GM12878 (cell line): ENCODE results near the gene FOXRED2. TPM values are rescaled to one million over a fixed set of nuclear protein-coding genes. Genes with fewer than 3 reads are reported as not detected.

ENCODE experiments used
- BHLHE40 ChIP-seq, 2 experiments: fragments of 450-650 bp in 1 of 2; IDR thresholded peaks; 2 replicates each; pipeline ENCODE4 v1.6.1; 2011 to 2017; ENCODE audit warnings: low read depth in 2 of 2, borderline replicate concordance in 1 of 2, improper control_type of control experiment in 1 of 2, low read length in 1 of 2, mild to moderate bottlenecking in 1 of 2
- CEBPB ChIP-seq, 2 experiments: fragments of 150-350 bp in 1 of 2; IDR thresholded peaks; 2 replicates each; pipeline ENCODE4 v1.6.1; 2012 to 2014; ENCODE audit warnings: low read depth in 2 of 2, low read length in 2 of 2, borderline replicate concordance in 1 of 2, inconsistent platforms in 1 of 2
- CHD2 ChIP-seq: IDR thresholded peaks from 2 replicates; pipeline ENCODE4 v1.6.1; 2011; ENCODE audit warnings: low read depth, low read length, improper control_type of control experiment, borderline replicate concordance
- CREB1 ChIP-seq: IDR thresholded peaks from 2 replicates; pipeline ENCODE4 v1.6.1; 2012; ENCODE audit warnings: low read depth, mild to moderate bottlenecking, inconsistent platforms
- EED ChIP-seq: sonication (generic); IDR thresholded peaks from 2 replicates; pipeline ENCODE4 v1.6.1; 2016; ENCODE audit warnings: antibody characterized with exemption, low read depth
- GABPA ChIP-seq: IDR thresholded peaks from 2 replicates; pipeline ENCODE4 v1.6.1; 2014; ENCODE audit warnings: antibody characterized with exemption, low read depth, mild to moderate bottlenecking, inconsistent platforms
- GATAD2B ChIP-seq: fragments of 450-650 bp; conservative IDR thresholded peaks from 2 replicates; pipeline ENCODE4 v1.6.1; 2017; ENCODE audit warnings: low read depth, mild to moderate bottlenecking, moderate library complexity
- NFIC ChIP-seq: IDR thresholded peaks from 2 replicates; pipeline ENCODE4 v1.6.1; 2012; ENCODE audit warnings: low read depth, mild to moderate bottlenecking, inconsistent platforms, low read length, moderate library complexity
- PAX8 ChIP-seq: fragments of 450-650 bp; IDR thresholded peaks from 2 replicates; pipeline ENCODE4 v1.6.1; 2017; ENCODE audit warnings: mild to moderate bottlenecking, moderate library complexity
- POU2F2 ChIP-seq: IDR thresholded peaks from 3 replicates; pipeline ENCODE4 v1.6.1; 2011; ENCODE audit warnings: low read depth, mild to moderate bottlenecking, low read length, borderline replicate concordance
- RAD21 ChIP-seq: IDR thresholded peaks from 2 replicates; pipeline ENCODE4 v1.6.1; 2011; ENCODE audit warnings: mild to moderate bottlenecking, low read depth, low read length, moderate library complexity; ENCODE audit not compliant: insufficient read depth
- RCOR1 ChIP-seq: conservative IDR thresholded peaks from 2 replicates; pipeline ENCODE4 v1.6.1; 2012; ENCODE audit warnings: low read depth, low read length, improper control_type of control experiment
- RUNX3 ChIP-seq: IDR thresholded peaks from 2 replicates; pipeline ENCODE4 v1.6.1; 2012; ENCODE audit warnings: low read length, inconsistent platforms
- SIN3A ChIP-seq: IDR thresholded peaks from 2 replicates; pipeline ENCODE4 v1.6.1; 2012; ENCODE audit warnings: low read depth, low read length, improper control_type of control experiment
- SRF ChIP-seq, 2 experiments: IDR thresholded peaks; 2 replicates each; pipeline ENCODE4 v1.6.1; 2011; ENCODE audit warnings: low read depth in 2 of 2, low read length in 2 of 2, mild to moderate bottlenecking in 1 of 2, moderate library complexity in 1 of 2
- STAT3 ChIP-seq: IDR thresholded peaks from 2 replicates; pipeline ENCODE4 v1.6.1; 2011; ENCODE audit warnings: low read depth, low read length, improper control_type of control experiment
- polyA plus RNA-seq, 11 experiments: library from polyadenylated mRNA; depleted of rRNA in 4 of 11; unstranded in 6 of 11; stranded (reverse) in 5 of 11; fragments of >200 nt; fragmentation: Nextera tagmentation in 4 of 11; fragmentation: Illumina TruSeq in 1 of 11; extraction: Ambion mirVana in 4 of 11; extraction: Trizol in 1 of 11; gene quantifications; 1 replicate in 1 of 11; 2 replicates in 10 of 11; pipeline versions ENCODE4 v1.2.1 to v1.2.3, GENCODE V29; 2011 to 2016; ENCODE audit warnings: inconsistent platforms in 2 of 11, missing spikeins in 2 of 11, low read depth in 1 of 11
- total RNA-seq, 4 experiments: library from RNA; depleted of rRNA in 3 of 4; stranded (reverse); fragments of >200 nt in 3 of 4; fragmentation: Illumina TruSeq in 1 of 4; extraction: Trizol in 1 of 4; gene quantifications; 2 replicates each; pipeline versions ENCODE4 v1.2.1 to v1.2.3, GENCODE V29; 2013 to 2021
- TF ChIP-seq, protein P1 (sequence below): fragments of 450-650 bp; IDR thresholded peaks from 2 replicates; pipeline ENCODE4 v1.6.1; 2016; ENCODE audit warnings: mild to moderate bottlenecking
- TF ChIP-seq, protein P2 (sequence below): IDR thresholded peaks from 2 replicates; pipeline ENCODE4 v1.6.1; 2012; ENCODE audit warnings: low read depth, low read length, improper control_type of control experiment
- TF ChIP-seq, protein P3 (sequence below): fragments of 450-650 bp; IDR thresholded peaks from 2 replicates; pipeline ENCODE4 v1.6.1; 2017; ENCODE audit warnings: antibody characterized with exemption, mild to moderate bottlenecking, moderate library complexity
- TF ChIP-seq, protein P4 (sequence below): IDR thresholded peaks from 2 replicates; pipeline ENCODE4 v1.6.1; 2012; ENCODE audit warnings: improper control_type of control experiment, low read depth, low read length; ENCODE audit not compliant: insufficient replicate concordance

Gene FOXRED2
- total and polyA plus RNA-seq, 10 of the 15 experiments (the other 5 are each of a cell fraction or from before 2014, with no cell fraction given): 1.8 to 28.8 (median 7.6) TPM

DNA sequence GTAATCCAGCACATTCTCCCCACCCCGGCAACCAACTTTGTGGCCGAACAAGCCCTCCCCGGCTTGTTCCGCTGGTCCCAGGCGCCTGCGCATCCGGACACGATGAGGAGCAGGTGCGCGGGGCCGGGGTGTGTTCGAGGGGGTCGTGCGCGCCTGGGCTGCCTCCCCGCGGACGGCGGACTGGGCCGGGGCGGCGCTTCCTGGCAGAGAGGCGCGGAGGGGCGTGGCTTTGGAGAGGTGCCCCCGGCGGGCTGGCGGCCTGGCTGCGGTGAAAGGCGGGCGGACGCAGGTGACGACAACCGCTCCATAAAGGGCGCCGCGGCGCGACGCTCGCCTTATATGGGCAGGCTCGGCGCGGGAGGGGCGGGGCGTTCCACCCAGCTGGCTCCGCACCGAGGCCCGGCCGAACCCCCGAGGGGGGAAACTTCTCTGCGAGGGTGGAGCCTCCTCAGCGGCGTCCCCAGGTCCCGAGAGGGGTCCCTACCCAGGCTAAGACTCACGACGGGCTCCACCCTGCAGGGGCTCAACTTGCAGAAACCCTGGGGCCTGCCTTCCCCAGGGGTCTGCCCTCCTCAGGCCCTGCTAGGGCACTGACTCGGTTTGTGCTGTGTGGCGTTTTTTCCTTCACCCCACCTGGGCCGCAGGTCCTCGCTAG is 51.8 kb downstream of the FOXRED2 start (continued):
- TF ChIP-seq, protein P1, sequence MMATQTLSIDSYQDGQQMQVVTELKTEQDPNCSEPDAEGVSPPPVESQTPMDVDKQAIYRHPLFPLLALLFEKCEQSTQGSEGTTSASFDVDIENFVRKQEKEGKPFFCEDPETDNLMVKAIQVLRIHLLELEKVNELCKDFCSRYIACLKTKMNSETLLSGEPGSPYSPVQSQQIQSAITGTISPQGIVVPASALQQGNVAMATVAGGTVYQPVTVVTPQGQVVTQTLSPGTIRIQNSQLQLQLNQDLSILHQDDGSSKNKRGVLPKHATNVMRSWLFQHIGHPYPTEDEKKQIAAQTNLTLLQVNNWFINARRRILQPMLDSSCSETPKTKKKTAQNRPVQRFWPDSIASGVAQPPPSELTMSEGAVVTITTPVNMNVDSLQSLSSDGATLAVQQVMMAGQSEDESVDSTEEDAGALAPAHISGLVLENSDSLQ: peak; percentile 40; the same call in 1 of the 2 replicates
- TF ChIP-seq PAX8: no peak
- no peak; the same call in 1 of the 2 replicates for TF ChIP-seq RCOR1
- no peak for TF ChIP-seq POU2F2
- 0 out of 2 replicates have a peak, but pooled peaks have one; percentile 25 for TF ChIP-seq CHD2
- peak; percentile 7 to 85; a peak in 2 of 4 replicates for TF ChIP-seq BHLHE40 (IDR thresholded peaks at IDR 0.05; ENCODE audit: borderline replicate concordance in 1 of 2, low read depth in 2 of 2, low read length in 1 of 2)
- TF ChIP-seq, protein P2, sequence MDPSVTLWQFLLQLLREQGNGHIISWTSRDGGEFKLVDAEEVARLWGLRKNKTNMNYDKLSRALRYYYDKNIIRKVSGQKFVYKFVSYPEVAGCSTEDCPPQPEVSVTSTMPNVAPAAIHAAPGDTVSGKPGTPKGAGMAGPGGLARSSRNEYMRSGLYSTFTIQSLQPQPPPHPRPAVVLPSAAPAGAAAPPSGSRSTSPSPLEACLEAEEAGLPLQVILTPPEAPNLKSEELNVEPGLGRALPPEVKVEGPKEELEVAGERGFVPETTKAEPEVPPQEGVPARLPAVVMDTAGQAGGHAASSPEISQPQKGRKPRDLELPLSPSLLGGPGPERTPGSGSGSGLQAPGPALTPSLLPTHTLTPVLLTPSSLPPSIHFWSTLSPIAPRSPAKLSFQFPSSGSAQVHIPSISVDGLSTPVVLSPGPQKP: peak; percentile 91
- TF ChIP-seq CREB1: peak; percentile 67; the same call in 1 of the 2 replicates
- no peak for TF ChIP-seq CEBPB (IDR thresholded peaks at IDR 0.05; ENCODE audit: borderline replicate concordance in 1 of 2, low read depth in 2 of 2, low read length in 2 of 2)
- peak; percentile 54; the same call in 1 of the 2 replicates for TF ChIP-seq EED
- TF ChIP-seq, protein P3, sequence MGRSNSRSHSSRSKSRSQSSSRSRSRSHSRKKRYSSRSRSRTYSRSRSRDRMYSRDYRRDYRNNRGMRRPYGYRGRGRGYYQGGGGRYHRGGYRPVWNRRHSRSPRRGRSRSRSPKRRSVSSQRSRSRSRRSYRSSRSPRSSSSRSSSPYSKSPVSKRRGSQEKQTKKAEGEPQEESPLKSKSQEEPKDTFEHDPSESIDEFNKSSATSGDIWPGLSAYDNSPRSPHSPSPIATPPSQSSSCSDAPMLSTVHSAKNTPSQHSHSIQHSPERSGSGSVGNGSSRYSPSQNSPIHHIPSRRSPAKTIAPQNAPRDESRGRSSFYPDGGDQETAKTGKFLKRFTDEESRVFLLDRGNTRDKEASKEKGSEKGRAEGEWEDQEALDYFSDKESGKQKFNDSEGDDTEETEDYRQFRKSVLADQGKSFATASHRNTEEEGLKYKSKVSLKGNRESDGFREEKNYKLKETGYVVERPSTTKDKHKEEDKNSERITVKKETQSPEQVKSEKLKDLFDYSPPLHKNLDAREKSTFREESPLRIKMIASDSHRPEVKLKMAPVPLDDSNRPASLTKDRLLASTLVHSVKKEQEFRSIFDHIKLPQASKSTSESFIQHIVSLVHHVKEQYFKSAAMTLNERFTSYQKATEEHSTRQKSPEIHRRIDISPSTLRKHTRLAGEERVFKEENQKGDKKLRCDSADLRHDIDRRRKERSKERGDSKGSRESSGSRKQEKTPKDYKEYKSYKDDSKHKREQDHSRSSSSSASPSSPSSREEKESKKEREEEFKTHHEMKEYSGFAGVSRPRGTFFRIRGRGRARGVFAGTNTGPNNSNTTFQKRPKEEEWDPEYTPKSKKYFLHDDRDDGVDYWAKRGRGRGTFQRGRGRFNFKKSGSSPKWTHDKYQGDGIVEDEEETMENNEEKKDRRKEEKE: no peak
- TF ChIP-seq, protein P4, sequence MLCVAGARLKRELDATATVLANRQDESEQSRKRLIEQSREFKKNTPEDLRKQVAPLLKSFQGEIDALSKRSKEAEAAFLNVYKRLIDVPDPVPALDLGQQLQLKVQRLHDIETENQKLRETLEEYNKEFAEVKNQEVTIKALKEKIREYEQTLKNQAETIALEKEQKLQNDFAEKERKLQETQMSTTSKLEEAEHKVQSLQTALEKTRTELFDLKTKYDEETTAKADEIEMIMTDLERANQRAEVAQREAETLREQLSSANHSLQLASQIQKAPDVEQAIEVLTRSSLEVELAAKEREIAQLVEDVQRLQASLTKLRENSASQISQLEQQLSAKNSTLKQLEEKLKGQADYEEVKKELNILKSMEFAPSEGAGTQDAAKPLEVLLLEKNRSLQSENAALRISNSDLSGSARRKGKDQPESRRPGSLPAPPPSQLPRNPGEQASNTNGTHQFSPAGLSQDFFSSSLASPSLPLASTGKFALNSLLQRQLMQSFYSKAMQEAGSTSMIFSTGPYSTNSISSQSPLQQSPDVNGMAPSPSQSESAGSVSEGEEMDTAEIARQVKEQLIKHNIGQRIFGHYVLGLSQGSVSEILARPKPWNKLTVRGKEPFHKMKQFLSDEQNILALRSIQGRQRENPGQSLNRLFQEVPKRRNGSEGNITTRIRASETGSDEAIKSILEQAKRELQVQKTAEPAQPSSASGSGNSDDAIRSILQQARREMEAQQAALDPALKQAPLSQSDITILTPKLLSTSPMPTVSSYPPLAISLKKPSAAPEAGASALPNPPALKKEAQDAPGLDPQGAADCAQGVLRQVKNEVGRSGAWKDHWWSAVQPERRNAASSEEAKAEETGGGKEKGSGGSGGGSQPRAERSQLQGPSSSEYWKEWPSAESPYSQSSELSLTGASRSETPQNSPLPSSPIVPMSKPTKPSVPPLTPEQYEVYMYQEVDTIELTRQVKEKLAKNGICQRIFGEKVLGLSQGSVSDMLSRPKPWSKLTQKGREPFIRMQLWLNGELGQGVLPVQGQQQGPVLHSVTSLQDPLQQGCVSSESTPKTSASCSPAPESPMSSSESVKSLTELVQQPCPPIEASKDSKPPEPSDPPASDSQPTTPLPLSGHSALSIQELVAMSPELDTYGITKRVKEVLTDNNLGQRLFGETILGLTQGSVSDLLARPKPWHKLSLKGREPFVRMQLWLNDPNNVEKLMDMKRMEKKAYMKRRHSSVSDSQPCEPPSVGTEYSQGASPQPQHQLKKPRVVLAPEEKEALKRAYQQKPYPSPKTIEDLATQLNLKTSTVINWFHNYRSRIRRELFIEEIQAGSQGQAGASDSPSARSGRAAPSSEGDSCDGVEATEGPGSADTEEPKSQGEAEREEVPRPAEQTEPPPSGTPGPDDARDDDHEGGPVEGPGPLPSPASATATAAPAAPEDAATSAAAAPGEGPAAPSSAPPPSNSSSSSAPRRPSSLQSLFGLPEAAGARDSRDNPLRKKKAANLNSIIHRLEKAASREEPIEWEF: no peak
- no peak for TF ChIP-seq NFIC
- no peak for TF ChIP-seq STAT3
- TF ChIP-seq RUNX3: peak; percentile 54
- peak; percentile 99 for TF ChIP-seq SRF (IDR thresholded peaks at IDR 0.05; ENCODE audit: low read depth in 2 of 2, low read length in 2 of 2)
- peak; percentile 30; the same call in 1 of the 2 replicates for TF ChIP-seq RAD21
- TF ChIP-seq GATAD2B: peak; percentile 87
- no peak for TF ChIP-seq GABPA
- TF ChIP-seq SIN3A: 0 out of 2 replicates have a peak, but pooled peaks have one; percentile 47
